NOMO-1 (cell line): ENCODE measurements around the gene CNTRL.

Experiments
- DNase-seq, 2 experiments: peaks; one replicate each; lab custom pipeline; 2025; ENCODE audit not compliant: unreplicated experiment in 2 of 2; lab: John Stamatoyannopoulos, UW

CNTRL gene

GRCh38 chr9:121196389-121196788 lies 121.6 kb downstream of the CNTRL start:
- no peak for DNase-seq

- DNase-seq = no peak
These were observed 122.4 kb downstream of the CNTRL start for GRCh38 chr9:121197132-121197531.

- no peak for DNase-seq
These were observed 123.8 kb downstream of the CNTRL start for GRCh38 chr9:121198512-121199042.

- peak in 1 of 2 experiments; percentile 31 for DNase-seq
These were observed 125.2 kb downstream of the CNTRL start for GRCh38 chr9:121199921-121200320.

GRCh38 chr9:121200356-121200755 lies 125.6 kb downstream of the CNTRL start:
- no peak for DNase-seq

- no peak for DNase-seq
These were observed 126.4 kb downstream of the CNTRL start for GRCh38 chr9:121201045-121201737.

GRCh38 chr9:121201738-121202533 lies 127.2 kb downstream of the CNTRL start, which contains the start of gene RAB14:
Gene RAB14, minus strand, starts transcription at chr9:121201869. Its CDS starts 8,457 bp downstream, at chr9:121193412.
- peak; percentile 99 for DNase-seq

GRCh38 chr9:121204121-121204520 lies 129.4 kb downstream of the CNTRL start:
- peak; percentile 60 to 65 for DNase-seq

- no peak for DNase-seq
These were observed 129.9 kb downstream of the CNTRL start for GRCh38 chr9:121204611-121205010.

GRCh38 chr9:121206516-121207370 lies 132.0 kb downstream of the CNTRL start:
- no peak for DNase-seq

GRCh38 chr9:121207371-121207940 lies 132.7 kb downstream of the CNTRL start:
- DNase-seq = peak in 1 of 2 experiments; percentile 75

- no peak for DNase-seq
These were observed 135.8 kb downstream of the CNTRL start for GRCh38 chr9:121210536-121210935.

GRCh38 chr9:121213136-121213806 lies 138.5 kb downstream of the CNTRL start:
- DNase-seq = peak; percentile 53 to 73

- no peak for DNase-seq
These were observed 139.2 kb downstream of the CNTRL start for GRCh38 chr9:121214005-121214404.

- DNase-seq = no peak
These were observed 141.6 kb downstream of the CNTRL start for GRCh38 chr9:121216271-121216805.

GRCh38 chr9:121217609-121218292 lies 143.0 kb downstream of the CNTRL start:
- no peak for DNase-seq

- DNase-seq = no peak
These were observed 143.7 kb downstream of the CNTRL start for GRCh38 chr9:121218357-121219027.

- DNase-seq = no peak
These were observed 144.8 kb downstream of the CNTRL start for GRCh38 chr9:121219530-121219929.
